ENCODE results near the gene DTNB.

The DTNB gene

GRCh38 chr2:25446122-25446521, 227.3 kb downstream of the DTNB start:
- Histone ChIP-seq H3K4me3 (ENCODE audit: low read length) (no peak overlapping the region), H3K9ac (ENCODE audit: low read length) (no peak overlapping the region), H3K27ac (ENCODE audit: low read depth, low read length) (no peak overlapping the region), H3K36me3 (ENCODE audit: control insufficient read depth, insufficient read depth, low read length) (no peaks in the 10 kb centered on the region), H3K4me1 (ENCODE audit: control insufficient read depth, insufficient read depth, low read length) (no peaks in the 10 kb centered on the region), H3K27me3 (ENCODE audit: control insufficient read depth, insufficient read depth, low read length) (no peaks in the 10 kb centered on the region)

- no peaks in the 10 kb centered on the region for H3K4me1 ChIP-seq (ENCODE audit: control insufficient read depth, insufficient read depth, low read length)
- H3K4me3 ChIP-seq (ENCODE audit: low read length): no peak overlapping the region
- H3K27me3 ChIP-seq (ENCODE audit: control insufficient read depth, insufficient read depth, low read length): no peaks in the 10 kb centered on the region
- H3K36me3 ChIP-seq (ENCODE audit: control insufficient read depth, insufficient read depth, low read length): no peaks in the 10 kb centered on the region
- H3K27ac ChIP-seq (ENCODE audit: low read depth, low read length): no peak overlapping the region
- no peak overlapping the region for H3K9ac ChIP-seq (ENCODE audit: low read length)
Measured at GRCh38 chr2:25445464-25445863, 227.9 kb downstream of the DTNB start.

DNA sequence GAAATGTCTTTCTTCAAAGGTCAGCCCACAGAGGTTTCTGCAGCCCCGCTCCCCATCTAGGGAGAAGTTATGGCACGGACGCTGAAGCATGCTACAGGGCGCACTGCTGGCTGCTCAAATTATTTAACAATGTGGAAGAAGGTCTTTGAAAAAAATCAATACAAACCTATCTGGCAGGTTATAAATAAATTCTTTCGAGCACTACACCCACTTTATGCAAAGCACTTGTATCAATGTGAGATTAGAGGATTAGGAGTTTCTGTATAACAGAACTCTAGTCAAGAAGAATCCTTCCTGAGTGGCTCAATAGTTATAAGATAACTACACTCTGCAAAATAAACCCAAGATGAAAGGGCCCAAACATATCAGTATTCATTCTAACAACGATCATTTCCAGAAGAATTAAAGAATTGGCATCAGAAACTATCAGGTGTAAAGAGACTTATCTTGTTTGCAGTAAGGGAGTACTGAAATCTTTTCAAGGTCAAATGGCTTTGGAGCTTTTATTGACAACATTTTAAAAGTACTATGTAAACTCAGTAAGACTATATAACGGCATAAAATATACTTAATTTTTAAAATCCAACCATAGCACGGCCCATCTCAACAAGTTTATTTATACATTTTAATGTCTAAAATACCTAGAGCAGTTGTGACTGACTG, 228.6 kb downstream of the DTNB start:
- H3K27ac ChIP-seq (ENCODE audit: low read depth, low read length): no peak overlapping the region
- H3K27me3 ChIP-seq (ENCODE audit: control insufficient read depth, insufficient read depth, low read length): no peaks in the 10 kb centered on the region
- no peaks in the 10 kb centered on the region for H3K36me3 ChIP-seq (ENCODE audit: control insufficient read depth, insufficient read depth, low read length)
- H3K4me3 ChIP-seq (ENCODE audit: low read length): no peak overlapping the region
- no peaks in the 10 kb centered on the region for H3K4me1 ChIP-seq (ENCODE audit: control insufficient read depth, insufficient read depth, low read length)
- H3K9ac ChIP-seq (ENCODE audit: low read length): no peak overlapping the region

GRCh38 chr2:25443766-25444165, 229.6 kb downstream of the DTNB start:
- Histone ChIP-seq H3K27me3 (ENCODE audit: control insufficient read depth, insufficient read depth, low read length) (no peaks in the 10 kb centered on the region), H3K4me1 (ENCODE audit: control insufficient read depth, insufficient read depth, low read length) (no peaks in the 10 kb centered on the region), H3K9ac (ENCODE audit: low read length) (no peak overlapping the region), H3K27ac (ENCODE audit: low read depth, low read length) (no peak overlapping the region), H3K4me3 (ENCODE audit: low read length) (no peak overlapping the region), H3K36me3 (ENCODE audit: control insufficient read depth, insufficient read depth, low read length) (no peaks in the 10 kb centered on the region)

- no peak overlapping the region for H3K4me3 ChIP-seq (ENCODE audit: low read length)
- H3K36me3 ChIP-seq (ENCODE audit: control insufficient read depth, insufficient read depth, low read length): no peaks in the 10 kb centered on the region
- H3K4me1 ChIP-seq (ENCODE audit: control insufficient read depth, insufficient read depth, low read length): no peaks in the 10 kb centered on the region
- H3K9ac ChIP-seq (ENCODE audit: low read length): no peak overlapping the region
- no peaks in the 10 kb centered on the region for H3K27me3 ChIP-seq (ENCODE audit: control insufficient read depth, insufficient read depth, low read length)
- H3K27ac ChIP-seq (ENCODE audit: low read depth, low read length): no peak overlapping the region
Measured at GRCh38 chr2:25441353-25441752, 232.0 kb downstream of the DTNB start.

GRCh38 chr2:25438793-25439192, 234.6 kb downstream of the DTNB start:
- Histone ChIP-seq H3K4me1 (ENCODE audit: control insufficient read depth, insufficient read depth, low read length) (no peaks in the 10 kb centered on the region), H3K27ac (ENCODE audit: low read depth, low read length) (no peak overlapping the region), H3K4me3 (ENCODE audit: low read length) (no peak overlapping the region), H3K27me3 (ENCODE audit: control insufficient read depth, insufficient read depth, low read length) (no peaks in the 10 kb centered on the region), H3K9ac (ENCODE audit: low read length) (no peak overlapping the region), H3K36me3 (ENCODE audit: control insufficient read depth, insufficient read depth, low read length) (no peaks in the 10 kb centered on the region)

- H3K9ac ChIP-seq (ENCODE audit: low read length): no peak overlapping the region
- H3K4me1 ChIP-seq (ENCODE audit: control insufficient read depth, insufficient read depth, low read length): no peaks in the 10 kb centered on the region
- H3K36me3 ChIP-seq (ENCODE audit: control insufficient read depth, insufficient read depth, low read length): no peaks in the 10 kb centered on the region
- no peak overlapping the region for H3K4me3 ChIP-seq (ENCODE audit: low read length)
- no peak overlapping the region for H3K27ac ChIP-seq (ENCODE audit: low read depth, low read length)
- no peaks in the 10 kb centered on the region for H3K27me3 ChIP-seq (ENCODE audit: control insufficient read depth, insufficient read depth, low read length)
Measured at GRCh38 chr2:25437881-25438662, 235.3 kb downstream of the DTNB start.

- Histone ChIP-seq H3K4me3 (ENCODE audit: low read length) (no peak overlapping the region), H3K36me3 (ENCODE audit: control insufficient read depth, insufficient read depth, low read length) (no peaks in the 10 kb centered on the region), H3K27me3 (ENCODE audit: control insufficient read depth, insufficient read depth, low read length) (no peaks in the 10 kb centered on the region), H3K27ac (ENCODE audit: low read depth, low read length) (no peak overlapping the region), H3K4me1 (ENCODE audit: control insufficient read depth, insufficient read depth, low read length) (no peaks in the 10 kb centered on the region), H3K9ac (ENCODE audit: low read length) (no peak overlapping the region)
Measured at GRCh38 chr2:25435421-25435820, 238.0 kb downstream of the DTNB start.

DNA sequence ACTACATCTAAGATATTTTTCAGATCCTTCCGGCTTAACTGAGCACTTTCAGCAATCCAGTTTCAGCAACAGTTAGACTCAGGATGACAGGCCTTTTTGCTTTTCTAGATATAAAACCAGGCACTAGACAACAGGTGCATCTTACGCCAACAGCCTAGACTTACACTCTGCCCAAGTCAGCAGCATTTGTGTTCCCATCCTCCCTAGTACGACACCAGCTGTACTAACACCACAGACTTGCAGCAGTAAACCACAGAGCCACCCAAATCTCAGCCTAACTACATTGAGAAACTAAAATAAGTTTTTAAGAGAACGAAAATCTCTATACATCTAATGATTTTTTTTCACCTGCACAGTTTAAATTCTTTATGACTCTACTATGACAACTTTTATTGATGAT, 241.8 kb downstream of the DTNB start:
- H3K4me3 ChIP-seq (ENCODE audit: low read length): no peak overlapping the region

DNA sequence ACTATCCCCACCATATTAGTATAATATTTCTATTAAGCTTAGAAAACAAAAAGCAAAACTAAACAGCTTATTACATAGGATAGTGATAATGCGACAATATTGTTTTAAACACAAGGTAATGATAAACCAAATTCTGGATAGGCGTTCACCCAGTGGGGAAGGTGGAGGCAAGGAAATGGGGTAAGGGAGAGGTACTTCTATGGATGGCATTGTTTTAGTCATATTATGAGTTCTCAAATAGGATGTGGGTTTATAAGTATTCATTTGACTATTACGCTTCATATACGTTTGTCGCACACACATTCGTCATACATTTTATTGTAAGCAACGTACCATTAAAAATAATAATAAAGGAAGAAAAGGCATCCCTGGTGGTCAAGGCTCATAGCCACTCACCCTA, 242.8 kb downstream of the DTNB start:
- H3K36me3 ChIP-seq (ENCODE audit: control insufficient read depth, insufficient read depth, low read length): no peaks in the 10 kb centered on the region
- no peak overlapping the region for H3K27ac ChIP-seq (ENCODE audit: low read depth, low read length)
- no peaks in the 10 kb centered on the region for H3K4me1 ChIP-seq (ENCODE audit: control insufficient read depth, insufficient read depth, low read length)
- H3K4me3 ChIP-seq (ENCODE audit: low read length): no peak overlapping the region
- no peaks in the 10 kb centered on the region for H3K27me3 ChIP-seq (ENCODE audit: control insufficient read depth, insufficient read depth, low read length)
- H3K9ac ChIP-seq (ENCODE audit: low read length): no peak overlapping the region

More for the DNA sequence above, 241.8 kb downstream of the DTNB start:
- Histone ChIP-seq H3K36me3 (ENCODE audit: control insufficient read depth, insufficient read depth, low read length) (no peaks in the 10 kb centered on the region), H3K9ac (ENCODE audit: low read length) (no peak overlapping the region), H3K27me3 (ENCODE audit: control insufficient read depth, insufficient read depth, low read length) (no peaks in the 10 kb centered on the region), H3K27ac (ENCODE audit: low read depth, low read length) (no peak overlapping the region), H3K4me1 (ENCODE audit: control insufficient read depth, insufficient read depth, low read length) (no peaks in the 10 kb centered on the region)

- no peaks in the 10 kb centered on the region for H3K27me3 ChIP-seq (ENCODE audit: control insufficient read depth, insufficient read depth, low read length)
- no peak overlapping the region for H3K27ac ChIP-seq (ENCODE audit: low read depth, low read length)
- no peak overlapping the region for H3K4me3 ChIP-seq (ENCODE audit: low read length)
- H3K4me1 ChIP-seq (ENCODE audit: control insufficient read depth, insufficient read depth, low read length): no peaks in the 10 kb centered on the region
- H3K36me3 ChIP-seq (ENCODE audit: control insufficient read depth, insufficient read depth, low read length): no peaks in the 10 kb centered on the region
- no peak overlapping the region for H3K9ac ChIP-seq (ENCODE audit: low read length)
Measured at GRCh38 chr2:25426326-25426725, 247.1 kb downstream of the DTNB start.

GRCh38 chr2:25424426-25425028, 248.8 kb downstream of the DTNB start:
- no peaks in the 10 kb centered on the region for H3K27me3 ChIP-seq (ENCODE audit: control insufficient read depth, insufficient read depth, low read length)
- H3K4me3 ChIP-seq (ENCODE audit: low read length): no peak overlapping the region
- H3K36me3 ChIP-seq (ENCODE audit: control insufficient read depth, insufficient read depth, low read length): no peaks in the 10 kb centered on the region
- H3K4me1 ChIP-seq (ENCODE audit: control insufficient read depth, insufficient read depth, low read length): no peaks in the 10 kb centered on the region
- no peak overlapping the region for H3K9ac ChIP-seq (ENCODE audit: low read length)
- H3K27ac ChIP-seq (ENCODE audit: low read depth, low read length): no peak overlapping the region

Data from rectal smooth muscle tissue (tissue), 1 donor.